NCI-H1092 treated with DMSO at 0.1 percent for 48 hours (cell line): ENCODE measurements around the gene TCERG1L.

ENCODE experiments used
- DNase-seq: peaks from one replicate; lab custom pipeline; 2025; lab: John Stamatoyannopoulos, UW

TCERG1L gene

DNA sequence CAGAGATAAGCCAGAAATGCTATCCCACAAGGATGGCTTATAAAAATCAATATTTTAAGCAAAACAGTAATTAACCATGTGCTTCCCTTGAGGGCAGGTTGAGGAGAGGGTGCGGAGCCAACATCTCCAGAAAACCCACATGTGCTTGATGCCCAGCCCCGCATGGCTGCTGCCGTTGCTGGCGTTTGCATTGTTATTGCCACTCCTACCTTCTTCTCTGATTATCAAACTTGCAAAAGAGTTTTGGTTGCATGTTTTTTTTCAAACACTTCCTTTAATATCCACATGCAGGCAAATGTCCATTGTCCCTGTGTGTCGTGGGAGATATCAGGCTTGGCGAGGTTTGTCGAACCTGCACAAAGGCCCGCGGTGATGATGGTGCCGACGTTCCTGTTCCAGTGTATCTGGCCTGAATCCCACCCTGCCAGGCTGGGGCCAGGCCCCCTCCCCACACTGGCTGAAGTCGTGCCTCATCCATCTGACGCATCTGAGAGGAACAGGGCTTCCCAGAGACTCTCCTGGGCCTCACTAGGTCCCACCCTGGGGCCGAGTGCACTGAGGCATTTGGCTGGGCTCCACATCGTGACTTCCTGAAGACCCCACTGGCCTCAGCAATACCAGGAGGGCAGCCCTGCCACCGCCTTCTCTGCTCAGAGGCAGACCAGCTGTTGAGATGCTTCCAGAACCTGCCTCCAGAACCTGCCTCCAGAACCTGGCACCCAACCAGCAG, 40.9 kb downstream of the TCERG1L start:
- no peak for DNase-seq

GRCh38 chr10:131269776-131270460, 41.6 kb downstream of the TCERG1L start:
- DNase-seq = peak; percentile 52

- DNase-seq = no peak
Measured at GRCh38 chr10:131267814-131268095, 43.8 kb downstream of the TCERG1L start.

- no peak for DNase-seq
Measured at GRCh38 chr10:131266936-131267813, 44.3 kb downstream of the TCERG1L start.

DNA sequence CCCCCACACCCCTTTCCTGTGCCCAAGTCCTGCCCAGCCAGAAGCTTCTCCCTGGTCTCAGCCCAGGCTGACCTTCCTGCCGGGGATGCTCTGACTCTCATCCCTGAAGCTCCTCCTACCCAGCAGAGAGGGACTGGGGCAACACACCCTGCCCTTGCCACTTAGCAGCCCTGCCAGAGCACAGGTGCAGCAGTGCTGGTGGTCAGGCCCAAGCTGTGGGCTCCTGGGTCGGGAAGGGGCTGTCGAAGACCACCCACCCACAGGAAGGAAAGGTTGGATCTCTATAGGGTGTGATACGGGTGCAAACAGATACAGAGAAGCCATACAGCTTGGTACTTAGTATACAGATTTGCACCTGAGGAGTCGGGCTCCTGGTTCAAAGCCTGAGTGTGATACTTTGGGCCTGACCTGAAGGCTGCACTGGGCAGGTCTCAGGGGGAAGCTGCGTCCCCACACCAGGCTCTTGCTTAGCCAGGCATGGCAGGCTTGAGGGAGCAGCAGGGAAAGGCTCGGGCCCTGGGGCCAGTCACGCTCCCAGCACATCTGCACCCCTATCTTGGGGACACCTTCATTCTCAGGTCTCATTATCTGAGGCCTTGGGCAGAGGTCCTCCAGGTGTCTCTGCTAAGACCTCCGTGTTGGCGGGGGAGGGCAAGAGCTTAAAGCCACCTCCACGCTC, 47.3 kb downstream of the TCERG1L start:
- DNase-seq = no peak

GRCh38 chr10:131261890-131262475, 49.5 kb downstream of the TCERG1L start:
- DNase-seq = no peak

- DNase-seq = no peak
Measured at GRCh38 chr10:131260452-131261211, 50.9 kb downstream of the TCERG1L start.

- no peak for DNase-seq
Measured at GRCh38 chr10:131260031-131260430, 51.5 kb downstream of the TCERG1L start.

DNA sequence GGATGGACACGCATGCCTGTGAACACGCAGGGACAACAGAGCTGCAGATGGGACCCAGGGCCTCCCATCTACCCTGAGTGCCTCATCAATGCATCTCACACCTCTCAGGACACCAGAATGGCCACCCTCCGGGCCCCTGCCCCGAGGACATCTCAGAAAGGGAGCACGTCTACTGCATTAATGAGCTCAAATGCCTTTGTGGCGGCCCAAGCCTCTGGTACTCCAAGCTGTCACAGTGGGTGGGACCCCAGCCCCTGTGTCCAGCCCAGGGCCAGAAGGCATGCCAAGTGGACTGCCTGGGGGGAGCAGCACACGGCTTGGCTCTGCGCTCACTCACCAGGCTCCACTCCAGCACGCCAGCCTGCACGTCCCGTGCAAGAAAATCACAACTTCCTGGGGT, 52.0 kb downstream of the TCERG1L start:
- no peak for DNase-seq

- DNase-seq = no peak
Measured at GRCh38 chr10:131258256-131258655, 53.3 kb downstream of the TCERG1L start.

- no peak for DNase-seq
Measured at GRCh38 chr10:131257027-131257426, 54.5 kb downstream of the TCERG1L start.

DNA sequence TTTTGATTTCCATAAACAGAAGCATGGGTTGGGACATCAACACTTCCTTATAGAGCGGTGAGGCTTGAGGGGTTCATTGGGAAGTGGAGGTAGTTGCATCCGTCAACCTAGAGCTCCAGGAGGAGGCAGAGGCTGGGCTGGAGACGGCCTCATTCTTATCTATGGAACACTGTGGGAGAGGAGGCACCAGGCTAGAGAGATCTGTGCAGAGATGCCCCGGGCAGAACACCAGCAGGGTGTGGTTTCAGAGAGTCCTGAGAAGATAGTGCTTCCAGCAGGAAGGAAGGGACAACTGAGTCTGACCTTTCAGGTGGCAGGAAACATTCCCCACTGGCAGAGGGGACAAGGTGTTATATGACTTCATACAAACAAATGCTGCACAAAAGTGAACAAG, 56.7 kb downstream of the TCERG1L start:
- no peak for DNase-seq

GRCh38 chr10:131253931-131254858, 57.3 kb downstream of the TCERG1L start:
- no peak for DNase-seq

- no peak for DNase-seq
Measured at GRCh38 chr10:131252567-131253276, 58.8 kb downstream of the TCERG1L start.

- DNase-seq = no peak
Measured at GRCh38 chr10:131251146-131251541, 60.4 kb downstream of the TCERG1L start.

- no peak for DNase-seq
Measured at GRCh38 chr10:131250454-131251145, 60.9 kb downstream of the TCERG1L start.

GRCh38 chr10:131249955-131250344, 61.6 kb downstream of the TCERG1L start:
- DNase-seq = no peak

GRCh38 chr10:131249238-131249954, 62.1 kb downstream of the TCERG1L start:
- peak; percentile 21 for DNase-seq
